Central memory CD4-positive, alpha-beta T cell (primary cell): ENCODE results near the gene KY.

Experiments used
- DNase-seq: peaks from one replicate; pipeline ENCODE4 v3.0.0; 2022

KY gene

DNA sequence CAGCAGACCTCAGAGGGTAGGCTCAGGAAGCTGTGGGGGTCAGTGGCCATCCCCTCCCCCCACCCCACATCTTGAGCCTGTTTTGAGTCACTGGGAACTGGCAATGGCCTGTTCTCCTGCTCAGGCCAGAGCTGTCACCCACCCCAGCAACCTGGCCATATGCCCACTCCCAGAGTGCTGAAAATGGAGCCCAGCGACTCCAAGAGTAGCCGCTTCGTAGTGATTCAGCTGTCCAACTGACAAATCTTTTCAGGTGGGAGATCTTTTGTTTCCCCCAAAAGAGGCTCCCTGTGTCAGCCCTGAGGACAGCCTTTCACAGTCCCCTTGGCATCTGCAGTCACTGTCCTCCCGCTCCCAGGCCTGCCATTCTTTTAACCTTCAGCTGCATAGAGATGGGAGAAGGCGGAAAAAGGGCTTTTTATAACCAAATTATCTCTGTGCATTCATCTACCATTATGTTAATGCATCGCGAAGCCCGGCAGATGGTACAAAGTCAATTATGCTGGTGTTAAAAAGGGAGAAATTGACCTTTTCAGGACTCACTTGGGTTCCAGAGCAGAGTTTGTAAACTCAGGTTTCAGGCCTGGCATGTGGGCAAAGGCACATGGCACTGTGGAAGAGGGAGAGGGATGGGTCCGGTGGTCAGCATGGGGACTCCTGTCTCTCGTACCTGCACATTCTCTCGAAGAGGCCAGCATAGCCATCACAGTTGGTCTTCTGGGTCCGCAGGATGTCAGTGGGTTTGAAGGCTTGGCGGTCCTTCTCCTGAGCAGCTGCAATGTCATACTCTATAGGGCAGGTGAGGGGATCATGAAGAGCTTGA lies 32.1 kb downstream of the KY start:
- DNase-seq: no peak

DNA sequence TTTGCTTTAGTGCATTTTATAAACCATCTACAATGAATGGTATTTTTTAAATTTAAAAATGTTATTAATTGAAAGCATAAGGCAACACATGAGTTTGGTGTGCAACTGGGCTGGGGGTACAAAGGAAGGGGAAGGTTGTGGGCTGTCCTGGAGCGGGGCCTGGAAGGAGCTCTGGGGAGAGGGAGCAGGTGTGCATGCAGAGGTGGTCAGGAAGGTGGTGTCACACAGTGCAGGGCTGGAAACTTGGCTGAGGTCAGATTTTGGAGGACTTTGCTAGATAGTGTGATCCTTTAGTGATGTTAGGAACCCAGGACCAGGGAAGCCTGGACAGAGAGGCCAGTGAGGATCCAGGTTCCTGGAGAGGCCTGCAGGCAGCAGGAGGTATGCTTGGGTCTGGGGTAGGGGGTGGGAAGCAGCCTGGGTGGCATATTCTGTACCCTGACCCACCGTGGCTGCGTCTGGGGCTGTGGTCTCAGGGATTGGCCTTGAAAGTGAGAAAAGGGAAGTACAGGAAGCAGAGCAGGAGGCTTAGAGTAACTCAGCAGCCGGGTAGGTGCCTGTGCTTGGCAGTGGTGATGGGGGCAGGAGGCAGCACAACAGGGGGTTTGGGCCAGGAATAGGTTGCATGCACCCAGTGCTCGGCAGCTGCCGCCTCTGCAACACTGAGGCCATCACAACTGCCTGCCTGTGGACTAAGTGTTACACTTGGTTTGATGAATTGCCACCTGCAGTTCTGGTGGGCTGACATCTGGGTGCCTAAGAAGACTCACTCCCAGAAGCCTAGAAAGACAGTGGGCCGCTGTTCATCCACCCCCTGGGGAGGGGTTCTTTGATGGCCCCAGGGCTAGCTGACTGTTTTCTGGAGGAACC lies 33.0 kb downstream of the KY start:
- no peak for DNase-seq

DNA sequence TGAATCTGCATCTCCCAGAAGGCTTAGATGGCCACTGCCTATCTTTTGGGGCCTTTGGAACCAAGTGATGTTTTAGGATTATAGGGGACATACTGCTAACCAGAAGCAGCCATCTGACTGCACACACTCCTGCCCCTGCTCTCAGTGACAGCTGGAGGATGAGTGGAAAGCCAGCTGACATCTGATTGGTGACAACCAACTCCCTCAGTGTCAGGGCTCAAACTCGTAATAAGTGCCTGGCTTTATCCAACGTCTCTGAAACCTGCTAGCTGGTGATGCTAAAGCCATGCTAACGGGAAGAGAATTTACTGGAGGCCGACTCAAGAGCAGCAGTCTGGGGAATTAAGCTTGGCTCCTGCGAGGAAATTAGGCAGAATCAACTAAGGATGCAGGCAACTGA lies 35.1 kb downstream of the KY start:
- no peak for DNase-seq

DNA sequence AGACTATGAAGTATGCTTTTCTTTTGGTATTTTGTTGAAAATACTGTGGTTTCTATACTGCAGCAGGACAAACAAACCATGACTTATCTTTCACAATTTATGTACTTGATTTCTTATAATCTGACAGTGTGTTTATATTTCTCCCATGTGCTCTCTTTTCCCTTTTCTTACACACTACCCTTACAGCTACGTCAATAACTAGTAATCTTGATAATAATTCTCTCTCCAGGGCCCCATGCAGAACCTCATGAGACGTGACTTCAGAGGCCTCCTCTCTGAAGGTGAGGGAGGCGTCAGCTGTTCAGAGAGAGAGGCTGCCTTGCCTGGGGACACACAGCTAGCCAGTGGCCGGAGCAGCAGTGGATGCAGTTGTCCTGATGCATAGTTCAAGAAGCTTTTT lies 35.9 kb downstream of the KY start:
- no peak for DNase-seq

DNA sequence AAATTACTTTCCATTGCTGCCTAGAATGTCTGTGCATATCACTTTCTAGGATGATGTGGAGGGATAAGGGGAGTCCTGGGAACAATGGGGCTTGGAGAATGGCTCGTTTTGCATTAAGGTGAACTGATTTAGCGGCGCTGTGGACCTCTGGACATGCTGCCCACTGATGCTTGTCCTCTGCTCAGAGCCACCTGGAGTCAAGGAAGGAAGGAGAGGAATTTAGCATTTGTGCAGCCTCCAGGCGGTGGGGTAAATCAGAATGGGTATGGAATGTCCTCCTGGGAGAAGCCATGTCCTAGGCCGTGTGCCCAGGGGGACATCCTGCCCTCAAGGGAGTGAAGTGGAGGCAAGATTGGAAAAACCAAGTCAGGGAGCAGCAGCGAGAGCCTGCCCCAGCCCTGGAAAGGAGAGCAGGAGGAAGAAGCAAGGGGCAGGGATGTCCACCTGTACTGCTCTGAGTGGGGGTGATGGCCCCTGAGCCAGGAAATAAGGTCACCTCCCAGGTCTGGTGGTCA lies 37.8 kb downstream of the KY start:
- DNase-seq: no peak

DNA sequence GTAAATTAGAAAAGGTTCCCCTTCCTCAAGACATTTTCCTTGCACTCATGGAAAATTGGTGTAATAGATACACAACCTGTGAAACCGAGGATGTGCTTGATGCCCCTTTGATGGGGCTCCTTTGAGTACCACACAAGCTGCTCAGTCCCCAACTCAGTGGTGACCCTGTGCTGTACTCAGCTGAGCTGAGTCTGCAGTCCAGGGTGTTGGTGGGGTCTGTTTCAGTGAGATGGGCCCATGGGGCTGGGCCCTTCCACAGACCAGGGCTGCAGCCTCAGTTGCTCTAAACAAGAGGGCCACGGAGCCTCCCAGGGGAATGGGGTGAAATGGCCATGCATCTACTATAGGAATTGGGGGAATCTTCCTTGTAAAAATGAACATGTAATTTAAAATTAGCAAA lies 39.3 kb downstream of the KY start:
- DNase-seq: no peak

DNA sequence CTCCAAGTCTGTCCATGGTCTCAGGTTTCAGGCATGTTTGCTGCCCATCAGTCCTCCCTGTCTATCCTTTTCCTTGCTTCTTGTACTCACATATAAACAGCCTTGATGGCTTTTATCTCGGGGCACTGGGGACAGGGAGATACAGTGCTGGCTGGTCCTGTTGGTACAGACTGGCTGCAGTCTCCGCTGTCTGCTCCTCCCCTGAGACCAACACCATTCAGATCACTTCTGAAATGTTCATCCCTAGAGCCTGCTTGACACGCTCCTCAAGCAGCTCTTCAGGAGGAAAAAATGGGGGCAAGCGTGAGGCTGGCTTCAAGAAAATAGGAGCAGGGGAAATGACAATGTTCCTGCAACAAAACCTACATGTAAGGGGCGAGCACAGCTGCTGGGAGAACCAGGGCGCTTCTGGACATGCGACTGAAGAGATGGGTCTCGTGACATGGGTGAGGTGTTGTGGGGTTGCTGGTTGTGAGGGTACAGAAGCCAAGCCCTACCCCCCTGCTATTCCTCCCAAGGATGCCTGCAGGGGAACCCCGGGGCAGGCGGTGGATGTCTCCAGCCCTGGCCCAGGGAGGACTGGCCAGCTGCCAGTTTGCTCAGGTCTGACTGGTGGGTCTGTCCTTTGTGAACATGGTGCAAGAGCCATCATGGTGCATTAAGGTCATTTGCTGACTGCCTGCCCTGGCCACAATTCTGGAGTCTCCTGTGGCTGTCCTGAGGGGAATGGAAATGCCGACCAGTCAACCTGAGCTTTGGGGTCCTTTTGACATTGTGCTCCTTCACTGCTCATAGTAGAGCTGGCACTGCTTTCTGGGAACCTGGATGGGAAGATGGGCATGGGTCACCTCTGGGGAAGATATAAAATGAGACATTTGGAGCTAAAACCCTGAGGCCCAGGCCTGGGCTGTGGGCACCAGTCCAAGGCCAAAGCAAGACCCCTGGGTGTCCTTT lies 40.1 kb downstream of the KY start:
- no peak for DNase-seq

DNA sequence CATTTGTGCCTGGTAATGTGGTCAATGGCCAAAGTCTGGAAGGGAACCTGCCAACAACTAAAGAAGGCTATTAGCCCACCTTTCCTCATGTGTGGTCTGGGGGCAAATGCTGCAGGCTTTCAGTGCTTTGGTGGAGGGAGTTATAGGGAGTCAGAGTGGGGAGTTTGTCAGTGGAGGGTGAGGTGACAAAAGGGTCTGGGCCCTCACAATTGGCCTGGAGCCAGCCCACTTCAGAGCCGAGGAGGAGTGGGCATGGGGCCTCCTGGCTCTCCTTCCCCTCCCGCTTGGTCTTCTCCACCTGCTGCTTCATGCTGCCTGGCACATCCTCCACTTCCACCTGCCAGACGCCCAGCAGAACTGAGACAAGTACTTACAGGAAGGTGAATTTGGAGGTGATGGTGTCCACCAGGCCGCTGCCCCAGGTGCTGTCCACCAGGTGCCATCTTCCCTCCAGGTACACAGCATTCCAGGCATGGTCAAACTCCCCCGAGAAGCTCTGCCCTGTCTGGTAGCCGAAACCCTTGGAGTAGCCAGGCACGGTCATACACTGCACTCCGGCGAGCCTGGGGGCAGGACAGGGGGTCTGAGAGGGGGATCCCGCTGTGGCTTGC lies 40.9 kb downstream of the KY start:
- DNase-seq: no peak

DNA sequence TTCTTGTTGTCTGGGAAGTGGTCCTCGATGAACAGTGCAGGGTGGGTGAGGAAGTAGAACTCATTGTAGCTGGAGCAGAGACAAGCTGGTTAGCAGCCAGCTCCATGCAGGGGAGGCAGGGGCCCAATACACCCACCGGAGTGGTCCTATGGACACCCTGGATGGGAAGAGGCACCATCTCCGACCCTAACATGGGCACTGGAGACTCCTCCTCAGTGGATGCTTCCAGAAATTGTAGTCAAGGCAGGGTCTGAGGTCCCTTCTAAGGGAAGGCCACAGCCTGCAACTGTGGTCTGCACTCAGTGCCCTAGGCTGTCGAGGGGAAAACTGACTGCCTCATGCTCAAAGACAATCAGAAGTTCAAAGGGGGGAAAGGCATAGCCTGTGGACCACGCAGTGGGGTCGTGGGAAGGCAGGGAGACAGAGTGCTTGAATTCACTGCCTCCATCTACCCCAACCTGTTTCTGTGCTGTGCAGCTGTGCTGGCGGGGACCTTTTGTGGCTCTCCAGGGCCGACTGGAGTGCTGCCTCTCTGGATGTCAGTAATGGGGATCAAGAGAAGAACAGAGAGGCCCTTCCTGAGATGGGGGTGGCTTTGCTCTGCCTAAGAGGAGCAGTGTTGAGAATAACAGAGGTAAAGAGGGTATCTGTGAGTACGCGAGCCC lies 41.9 kb downstream of the KY start:
- DNase-seq: no peak

DNA sequence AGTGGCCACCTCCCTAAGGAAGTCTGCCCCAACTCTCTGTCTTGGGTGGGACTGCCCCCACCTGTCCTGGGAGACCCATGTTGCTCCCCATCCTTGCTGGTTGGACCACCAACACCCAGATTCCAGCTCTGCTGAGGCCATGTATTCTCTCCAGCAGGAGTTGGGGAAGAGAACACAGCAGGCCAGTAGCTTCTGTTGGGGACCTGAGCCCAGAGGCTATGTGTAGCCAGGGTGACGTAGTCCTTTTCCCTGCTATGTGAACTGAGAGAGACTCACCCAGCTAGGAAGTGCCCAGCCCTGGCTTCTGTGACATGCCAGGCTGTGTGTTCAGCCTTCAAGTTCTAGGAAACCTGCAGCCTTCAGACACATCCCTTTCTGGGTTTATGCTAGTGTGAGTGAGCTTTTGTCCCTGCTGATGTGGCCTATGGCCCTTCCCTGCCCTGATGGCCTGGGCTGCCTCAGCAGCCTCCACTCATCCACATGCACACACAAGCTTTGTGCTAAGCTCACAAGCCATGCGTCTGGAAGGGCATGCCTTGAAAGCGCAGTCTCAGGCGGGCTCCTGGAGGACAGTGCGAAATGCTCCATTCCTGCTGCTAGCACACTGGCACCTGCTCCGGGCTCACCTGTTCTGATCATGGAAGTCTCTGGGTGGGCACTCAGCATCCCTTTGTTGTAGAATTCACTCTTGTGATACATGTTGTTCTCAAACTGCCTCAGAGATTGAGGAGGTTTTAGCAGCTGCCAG lies 42.6 kb downstream of the KY start:
- no peak for DNase-seq

DNA sequence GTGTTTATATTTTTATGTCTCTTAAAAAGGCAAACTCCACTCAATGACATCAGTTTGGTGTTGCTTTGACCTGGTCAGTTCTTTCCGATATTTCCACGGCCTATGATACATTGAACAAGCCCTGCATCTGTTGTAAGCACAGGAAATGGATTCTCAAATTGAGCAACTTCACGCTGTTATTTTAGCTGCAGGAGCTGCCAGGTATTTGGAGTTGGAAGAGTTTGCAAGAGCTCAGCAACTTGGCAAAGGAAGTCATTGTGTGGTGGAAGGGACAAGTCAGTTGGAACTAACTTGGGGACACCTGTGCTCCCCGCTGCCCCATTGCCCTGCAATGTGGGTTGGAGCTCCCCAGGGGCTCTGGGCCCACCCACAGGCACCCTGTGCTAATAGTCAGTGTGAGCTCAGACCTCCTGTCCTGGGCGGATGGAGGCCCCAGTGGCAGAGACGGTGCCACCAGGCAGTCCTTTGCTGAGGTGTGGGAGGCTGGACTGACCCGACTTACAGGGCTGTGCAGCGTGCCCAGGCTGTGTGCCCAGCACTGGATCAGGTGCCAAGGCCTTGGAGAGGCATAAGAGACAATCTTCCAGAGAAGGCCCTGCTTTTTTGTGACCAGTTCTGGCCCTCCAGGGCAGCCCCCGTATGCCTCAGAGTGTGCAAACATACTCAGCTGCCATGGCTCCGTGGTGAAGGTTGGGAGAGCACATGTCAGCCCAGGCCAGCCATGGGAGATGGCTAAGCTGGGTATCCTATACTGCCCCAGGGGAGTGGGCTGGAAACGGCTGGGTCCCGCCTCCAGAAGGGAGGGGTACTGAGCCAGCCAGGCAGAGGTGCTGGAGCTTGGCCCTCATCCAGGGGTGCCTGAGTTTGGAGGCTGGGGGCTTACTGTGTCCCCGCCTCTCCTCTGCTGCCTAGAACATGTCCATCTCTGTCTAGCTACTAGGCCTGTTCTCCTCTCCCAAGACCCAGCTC lies 43.5 kb downstream of the KY start:
- no peak for DNase-seq

DNA sequence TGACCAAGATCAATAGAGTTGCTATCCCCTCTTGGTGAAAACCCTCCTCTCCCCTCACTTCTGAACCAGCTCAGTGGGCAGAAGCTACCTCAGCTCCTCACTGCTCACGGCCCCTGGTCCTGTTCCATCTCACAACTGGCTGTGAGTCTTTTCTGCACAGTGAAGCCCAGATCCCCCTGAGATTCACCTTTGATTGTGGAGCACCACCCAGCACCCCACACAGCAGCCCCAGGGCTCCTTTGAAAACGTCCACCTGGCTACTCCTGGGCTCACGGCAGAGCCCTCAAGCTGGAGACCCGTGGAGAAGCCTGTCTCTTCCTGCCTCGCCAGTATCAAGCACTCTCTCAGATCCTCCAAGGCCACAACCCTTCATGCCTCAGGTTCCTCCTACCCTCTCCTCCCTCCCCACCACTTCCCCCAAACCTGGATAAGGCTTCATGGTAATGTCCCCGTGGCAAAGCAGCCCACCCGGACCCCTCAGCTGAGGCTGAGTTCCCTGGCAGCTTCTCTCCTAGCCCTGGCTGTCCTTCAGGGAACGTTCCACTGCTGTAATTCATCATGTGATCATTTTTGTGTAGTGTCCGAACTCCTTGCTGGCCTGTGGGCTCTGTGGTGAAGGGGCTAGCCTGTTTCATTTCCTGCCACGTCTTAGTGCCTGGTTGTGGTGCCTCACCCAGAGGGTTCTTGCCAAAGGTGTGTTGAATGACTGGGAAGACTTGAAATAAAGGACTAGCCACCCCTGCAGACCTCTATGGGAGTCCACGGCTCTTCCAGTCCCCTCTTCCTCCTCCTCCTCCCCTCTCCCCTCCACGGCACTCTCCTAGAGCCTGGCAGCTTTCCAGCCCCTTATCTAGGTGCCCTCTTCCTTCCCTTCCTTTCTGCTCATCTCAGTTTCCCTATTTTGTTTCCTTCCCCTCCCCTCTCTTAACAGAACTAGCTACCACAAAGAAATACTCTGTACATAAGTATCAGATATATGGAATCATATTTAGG lies 44.5 kb downstream of the KY start:
- no peak for DNase-seq

DNA sequence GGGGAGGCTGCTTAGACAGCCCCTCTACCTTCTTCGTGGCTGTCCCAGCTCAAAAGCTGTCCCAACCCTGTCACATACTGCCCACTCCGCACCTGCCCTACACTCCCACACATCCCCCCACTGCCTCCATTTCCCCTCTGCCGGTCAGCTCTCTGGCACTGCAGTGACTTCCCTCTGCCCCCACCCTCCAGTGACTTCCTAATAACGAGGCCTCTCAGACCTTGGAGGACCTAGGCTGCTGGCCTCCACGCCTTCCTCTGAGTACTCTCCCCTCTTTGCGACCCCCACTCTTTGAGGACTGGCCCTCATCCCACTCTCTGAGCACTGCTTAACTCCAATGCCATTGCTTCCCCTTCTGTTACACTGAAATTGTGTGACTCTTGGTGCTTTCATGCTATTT lies 45.3 kb downstream of the KY start:
- no peak for DNase-seq

DNA sequence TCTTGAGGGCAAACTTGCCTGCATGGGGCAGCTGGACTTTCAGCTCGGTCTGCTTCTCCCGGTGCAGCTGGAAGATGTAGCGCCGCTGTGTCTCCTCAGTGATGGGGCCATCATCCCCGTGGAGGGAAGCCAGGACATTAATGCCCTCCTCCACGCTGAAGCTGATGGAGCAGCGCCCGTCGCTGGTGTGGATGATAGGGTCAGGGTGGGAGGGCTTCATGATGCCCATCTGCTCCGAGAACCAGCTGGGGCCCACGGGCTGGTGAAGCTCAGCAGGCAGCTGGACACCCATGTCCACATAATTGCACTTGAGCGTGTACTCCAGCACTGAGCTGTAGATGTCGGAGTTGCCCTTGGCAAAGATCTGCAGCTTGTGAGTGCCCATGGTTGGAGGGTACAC lies 46.9 kb downstream of the KY start:
- no peak for DNase-seq

DNA sequence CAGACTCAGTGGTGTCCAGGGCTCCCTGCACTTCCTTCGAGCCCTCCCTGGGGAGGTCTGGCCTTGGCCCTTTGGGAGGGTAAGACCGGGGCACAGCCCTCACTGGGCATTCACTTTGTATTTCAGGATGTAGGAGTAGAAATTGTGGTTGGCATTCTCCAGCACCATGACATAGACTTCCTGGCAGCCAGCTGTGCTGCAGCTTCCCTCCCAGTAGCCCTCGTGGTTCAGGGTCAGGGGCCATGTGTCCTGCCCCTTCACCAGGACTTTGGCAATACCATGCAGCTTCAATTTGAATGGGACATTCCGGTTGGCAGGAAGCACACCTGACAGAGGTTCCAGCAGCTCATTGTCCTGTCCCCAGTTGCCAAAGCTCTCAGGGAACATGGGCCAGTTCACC lies 47.3 kb downstream of the KY start:
- DNase-seq: no peak

DNA sequence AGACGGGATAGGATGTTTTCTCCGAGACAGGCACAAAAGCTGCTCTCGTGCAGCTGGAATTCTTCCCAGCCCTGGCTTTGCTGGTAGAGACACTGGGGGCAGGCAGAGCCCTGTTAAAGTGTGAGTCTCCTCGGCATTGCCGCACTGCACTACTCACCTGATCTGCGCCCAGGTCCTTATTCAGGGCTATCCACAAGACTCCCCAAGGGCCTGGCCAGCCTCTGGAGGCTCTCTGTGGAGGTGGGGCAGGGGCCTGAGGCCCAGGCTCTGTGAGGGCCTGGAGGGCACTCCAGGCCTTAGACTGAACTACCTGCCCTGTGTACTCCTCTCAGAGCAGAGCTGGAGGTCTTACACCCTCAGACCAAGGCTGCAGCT lies 48.4 kb downstream of the KY start:
- DNase-seq: no peak

DNA sequence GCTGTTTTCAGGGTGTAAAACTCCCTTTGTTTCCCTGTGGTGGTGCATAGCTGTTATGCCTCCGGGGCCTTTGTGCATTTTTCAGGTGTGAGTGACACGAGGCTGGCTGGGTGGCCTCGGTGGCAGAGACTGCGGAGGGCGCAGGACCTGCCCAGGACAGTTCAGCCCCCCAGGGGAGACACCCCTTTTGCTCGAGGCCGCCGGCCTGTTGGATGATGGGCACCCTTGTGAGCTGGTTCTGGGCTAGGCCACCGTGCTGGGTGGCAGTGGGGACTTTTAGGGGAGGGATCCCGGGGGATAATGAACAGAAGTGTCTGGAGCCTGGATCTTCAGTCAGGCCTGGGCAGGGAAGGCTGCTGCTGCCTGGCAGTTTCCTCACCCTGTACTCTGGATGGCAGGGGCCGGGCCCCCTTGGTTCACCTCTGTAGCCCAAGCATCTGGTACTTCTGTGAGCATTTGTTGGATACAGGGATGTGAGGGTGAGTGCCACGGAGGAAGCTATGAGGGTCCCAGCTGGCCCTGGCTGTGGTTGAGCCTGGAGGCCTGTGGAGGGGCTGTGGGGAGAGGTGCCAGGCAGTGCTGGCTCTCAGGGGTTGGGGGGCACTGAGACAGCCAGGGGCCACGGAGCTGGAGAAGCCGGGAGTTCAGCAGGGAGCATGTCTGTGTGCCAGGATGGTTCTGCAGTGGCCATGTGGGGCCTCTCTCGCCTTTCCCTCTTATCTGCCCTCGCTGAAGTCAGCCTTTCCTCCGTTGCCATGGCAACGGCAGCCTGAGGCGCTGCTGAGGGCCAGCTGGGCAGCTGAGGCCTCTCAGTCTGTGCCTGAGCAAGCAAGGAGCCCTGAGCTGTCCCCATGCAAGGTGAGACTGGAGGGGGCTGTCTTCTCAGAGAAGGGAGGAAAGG lies 49.0 kb downstream of the KY start:
- DNase-seq: no peak
